A549 (cell line): ENCODE data around the gene WTAP. TPM values are rescaled to one million over a fixed set of nuclear protein-coding genes. Genes with fewer than 3 reads are reported as not detected.
"Not testable (repeated sequence)": the region's sequence is repeated elsewhere in the genome, so short reads cannot be mapped to it uniquely, and the experiment has no call there.

Experiments used
- ATAC-seq, 2 experiments: fragments of 200-7000 bp in 1 of 2; fragments of >200 bp in 1 of 2; cut with Nextera tagmentation in 1 of 2; cut with Tn5 transposase in 1 of 2; 3 replicates each; pipeline versions ENCODE4 v1.8.0 to v1.9.1; 2018 to 2020; ENCODE audit warnings: mild to moderate bottlenecking in 1 of 2, moderate library complexity in 1 of 2
- CTCF ChIA-PET: fragments of 300-600 bp; sonication (Branson Sonifier 250); formaldehyde crosslinking; extraction: SDS; loops from one replicate; lab custom pipeline; 2021; ENCODE audit warnings: antibody characterized with exemption, inconsistent platforms; lab: Yijun Ruan, JAX
- POLR2A ChIA-PET: fragments of 350-600 bp; formaldehyde crosslinking; extraction: SDS; loops from one replicate; lab custom pipeline; 2021; ENCODE audit warnings: antibody characterized with exemption, inconsistent platforms; lab: Yijun Ruan, JAX
- DNase-seq, 2 experiments: peaks; one replicate each; pipeline versions ENCODE4 v3.0.0 to v3.0.0-alpha.2; 2011 to 2016; ENCODE audit warnings: low read depth in 1 of 2, low spot score in 1 of 2
- FAIRE-seq: peaks from 2 replicates; lab custom pipeline; 2011; peaks lifted over from hg19 to GRCh38; lab: Jason Lieb, UNC
- H3K27ac ChIP-seq, 2 experiments: fragments of >200 bp; sonication (Bioruptor Twin); formaldehyde crosslinking; 3 replicates each; pipeline ENCODE4 v1.5.1; 2016 to 2017
- H3K4me1 ChIP-seq: fragments of >200 bp; sonication (Bioruptor Twin); formaldehyde crosslinking; 3 replicates; pipeline ENCODE4 v1.6.1; 2016
- H3K4me2 ChIP-seq: fragments of >200 bp; sonication (Bioruptor Twin); formaldehyde crosslinking; 3 replicates; pipeline ENCODE4 v1.6.1; 2016
- H3K4me3 ChIP-seq: fragments of >200 bp; sonication (Bioruptor Twin); formaldehyde crosslinking; 3 replicates; pipeline ENCODE4 v1.5.1; 2016
- H3K9me3 ChIP-seq: fragments of >200 bp; sonication (Bioruptor Twin); formaldehyde crosslinking; 3 replicates; pipeline ENCODE4 v1.6.1; 2016
- BHLHE40 ChIP-seq: IDR thresholded peaks from 2 replicates; pipeline ENCODE4 v1.6.1; 2012; ENCODE audit warnings: low read depth, low read length, inconsistent platforms
- CBX2 ChIP-seq: fragments of 200-600 bp; sonication (generic); IDR thresholded peaks from 2 replicates; pipeline ENCODE4 v1.6.1; 2016; ENCODE audit warnings: low read depth, mild to moderate bottlenecking, borderline replicate concordance
- CEBPB ChIP-seq, 2 experiments: fragments of >200 bp in 1 of 2; sonication (Bioruptor Twin) in 1 of 2; formaldehyde crosslinking in 1 of 2; IDR thresholded peaks; 2 replicates each; pipeline ENCODE4 v1.6.1; 2012 to 2016
- CHD2 ChIP-seq: fragments of 150-350 bp; IDR thresholded peaks from 2 replicates; pipeline ENCODE4 v1.6.1; 2014; ENCODE audit warnings: low read length; ENCODE audit not compliant: partially characterized antibody
- CTCF ChIP-seq: fragments of >200 bp; sonication (Bioruptor Twin); formaldehyde crosslinking; IDR thresholded peaks from 3 replicates; pipeline ENCODE4 v1.5.1; 2016
- EP300 ChIP-seq, 2 experiments: fragments of >200 bp; sonication (Bioruptor Twin); formaldehyde crosslinking; IDR thresholded peaks; 2 replicates in 1 of 2; 3 replicates in 1 of 2; pipeline ENCODE4 v1.6.1; 2016 to 2017
- ESRRA ChIP-seq: fragments of 150-350 bp; IDR thresholded peaks from 2 replicates; pipeline ENCODE4 v1.6.1; 2014; ENCODE audit warnings: mild to moderate bottlenecking, low read length, borderline replicate concordance
- FOXS1 ChIP-seq: fragments of 250-450 bp; sonication (Bioruptor Pico); IDR thresholded peaks from 2 replicates; pipeline ENCODE4 v1.5.0; 2020; ENCODE audit warnings: mild to moderate bottlenecking, moderate library complexity
- HDAC2 ChIP-seq: fragments of 200-600 bp; sonication (generic); IDR thresholded peaks from 2 replicates; pipeline ENCODE4 v1.6.1; 2016
- HEYL ChIP-seq: fragments of 250-450 bp; sonication (Bioruptor Pico); IDR thresholded peaks from 2 replicates; pipeline ENCODE4 v1.8.0; 2021; ENCODE audit warnings: mild to moderate bottlenecking, moderate library complexity
- HOXB5 ChIP-seq: fragments of 250-450 bp; sonication (Bioruptor Pico); IDR thresholded peaks from 2 replicates; pipeline ENCODE4 v1.5.0; 2020; ENCODE audit warnings: mild to moderate bottlenecking, moderate library complexity
- JUNB ChIP-seq: fragments of >200 bp; sonication (Bioruptor Twin); formaldehyde crosslinking; IDR thresholded peaks from 2 replicates; pipeline ENCODE4 v1.6.1; 2016
- KDM5A ChIP-seq: fragments of 200-600 bp; sonication (generic); IDR thresholded peaks from 2 replicates; pipeline ENCODE4 v1.6.1; 2016; ENCODE audit warnings: antibody characterized with exemption, mild to moderate bottlenecking
- MAFK ChIP-seq: fragments of 450-650 bp; IDR thresholded peaks from 2 replicates; pipeline ENCODE4 v1.6.1; 2014; ENCODE audit not compliant: partially characterized antibody
- MYC ChIP-seq: IDR thresholded peaks from 2 replicates; pipeline ENCODE4 v1.6.1; 2012; ENCODE audit warnings: mild to moderate bottlenecking, inconsistent platforms, low read length, improper control_type of control experiment, borderline replicate concordance
- NFE2L2 ChIP-seq: fragments of 150-350 bp; conservative IDR thresholded peaks from 2 replicates; pipeline ENCODE4 v1.6.1; 2014; ENCODE audit warnings: low read length
- NR3C1 ChIP-seq: fragments of >200 bp; sonication (Bioruptor Twin); formaldehyde crosslinking; IDR thresholded peaks from 3 replicates; pipeline ENCODE4 v1.6.1; 2017
- POLR2A ChIP-seq: IDR thresholded peaks from 2 replicates; pipeline ENCODE4 v1.6.1; 2012; ENCODE audit warnings: mild to moderate bottlenecking, low read length
- RAD21 ChIP-seq, 2 experiments: fragments of >200 bp in 1 of 2; sonication (Bioruptor Twin) in 1 of 2; formaldehyde crosslinking in 1 of 2; IDR thresholded peaks in 1 of 2; conservative IDR thresholded peaks in 1 of 2; 2 replicates in 1 of 2; 3 replicates in 1 of 2; pipeline ENCODE4 v1.6.1; 2012 to 2018; ENCODE audit warnings: inconsistent platforms in 1 of 2
- RARB ChIP-seq: fragments of 250-450 bp; sonication (Bioruptor Pico); IDR thresholded peaks from 2 replicates; pipeline ENCODE4 v1.8.0; 2021; ENCODE audit warnings: mild to moderate bottlenecking, moderate library complexity
- RCOR1 ChIP-seq: fragments of 150-350 bp; IDR thresholded peaks from 2 replicates; pipeline ENCODE4 v1.6.1; 2014; ENCODE audit warnings: antibody characterized with exemption, low read length, low read depth
- RFX5 ChIP-seq: fragments of 450-650 bp; IDR thresholded peaks from 2 replicates; pipeline ENCODE4 v1.7.1; 2014; ENCODE audit warnings: antibody characterized with exemption, mild to moderate bottlenecking, moderate library complexity
- SREBF2 ChIP-seq: fragments of 450-650 bp; IDR thresholded peaks from 2 replicates; pipeline ENCODE4 v1.6.1; 2014; ENCODE audit warnings: mild to moderate bottlenecking, moderate library complexity
- TFCP2L1 ChIP-seq: fragments of 250-450 bp; sonication (Bioruptor Pico); IDR thresholded peaks from 2 replicates; pipeline ENCODE4 v1.5.0; 2021; ENCODE audit warnings: mild to moderate bottlenecking
- TP53 ChIP-seq: fragments of 250-450 bp; sonication (Bioruptor Pico); IDR thresholded peaks from 2 replicates; pipeline ENCODE4 v1.5.0; 2021; ENCODE audit warnings: mild to moderate bottlenecking, moderate library complexity
- ZNF302 ChIP-seq: fragments of 250-450 bp; sonication (Bioruptor Pico); IDR thresholded peaks from 2 replicates; pipeline ENCODE4 v1.9.0; 2021; ENCODE audit warnings: inconsistent platforms, mild to moderate bottlenecking, moderate library complexity
- WGBS: methylation state at CpG from one replicate; pipeline ENCODE4 v1.1.6; 2017; ENCODE audit errors: missing lambda C conversion rate; 5-methylcytosine and 5-hydroxymethylcytosine counted together
- polyA plus RNA-seq, 4 experiments: library from polyadenylated mRNA; depleted of rRNA in 3 of 4; stranded (reverse); fragments of >200 nt; fragmentation: RNase III in 1 of 4; extraction: RNeasy Plus Mini Kit Qiagen cat#74134 plus additional on column Dnase treatment in 1 of 4; gene quantifications; 2 replicates in 3 of 4; 3 replicates in 1 of 4; pipeline ENCODE4 v1.2.3, GENCODE V29; 2011 to 2017
- TF ChIP-seq, protein P1 (sequence below): IDR thresholded peaks from 2 replicates; pipeline ENCODE4 v1.6.1; 2012
- TF ChIP-seq, protein P2 (sequence below): fragments of >200 bp; sonication (Bioruptor Twin); formaldehyde crosslinking; IDR thresholded peaks from 3 replicates; pipeline ENCODE4 v1.6.1; 2016

The WTAP gene
- polyA plus RNA-seq, 2 of the 4 experiments (the other 2 are of a cell fraction): 42.4 to 53.2 TPM

GRCh38 chr6:159739341-159739740 lies 12.0 kb downstream of the WTAP start (continued):
- TF ChIP-seq RARB (CRISPR knock-in tag): no peak
- TF ChIP-seq ZNF302 (CRISPR knock-in tag): no peak
- TF ChIP-seq CBX2: no peak

- WGBS: 82% methylated on average over 1 of the region's 1 CpG
- ChIA-PET POLR2A (no interaction called here), CTCF (no interaction called here)
- no peak for FAIRE-seq
- Histone ChIP-seq H3K4me2 (no peak overlapping the region), H3K9me3 (no peaks in the 10 kb centered on the region), H3K4me3 (no peak overlapping the region), H3K4me1 (peaks cover 9% of the 10 kb centered on the region; the same call in 2 of the 3 replicates), H3K27ac (0 out of 6 replicates have a peak overlapping the region, but pooled peaks of 1 of the 2 experiments have one; percentile 15)
- DNase-seq: no peak
- no peak for ATAC-seq
- no peak for TF ChIP-seq HEYL
- no peak for TF ChIP-seq MYC
- TF ChIP-seq MAFK: peak; percentile 61
- TF ChIP-seq HDAC2: no peak
- TF ChIP-seq NFE2L2: 0 out of 2 replicates have a peak, but pooled peaks have one; percentile 37
These were observed 14.9 kb downstream of the WTAP start for GRCh38 chr6:159742165-159742564.

GRCh38 chr6:159745081-159745480 lies 17.8 kb downstream of the WTAP start:
- H3K27ac ChIP-seq: no peak overlapping the region
- POLR2A ChIA-PET: no interaction called here
- H3K4me2 ChIP-seq: no peak overlapping the region
- ATAC-seq (no peak), DNase-seq (no peak), FAIRE-seq (no peak)
- no peaks in the 10 kb centered on the region for H3K9me3 ChIP-seq
- WGBS: 89% methylated on average over 7 of the region's 7 CpGs
- CTCF ChIA-PET: interaction anchor here (0.5 to 1.9 kb wide), 2 partner anchors 8 to 54 kb away, joined by 3 to 6 read pairs; no protein-coding TSS in a partner anchor
- peaks cover 9% of the 10 kb centered on the region; the same call in 2 of the 3 replicates for H3K4me1 ChIP-seq
- TF ChIP-seq BHLHE40: no peak
- no peak for TF ChIP-seq CEBPB (IDR thresholded peaks at IDR 0.05)
- no peak for TF ChIP-seq HOXB5
- TF ChIP-seq HDAC2: no peak
- no peak overlapping the region for H3K4me3 ChIP-seq

- H3K4me1 ChIP-seq: peaks cover 8% of the 10 kb centered on the region; the same call in 2 of the 3 replicates
- H3K4me3 ChIP-seq: no peak overlapping the region
- ATAC-seq (no peak), FAIRE-seq (no peak), DNase-seq (no peak)
- CTCF ChIA-PET: interaction anchor here (1.3 to 1.9 kb wide), 2 partner anchors 10 to 13 kb away, joined by 3 to 6 read pairs; no protein-coding TSS in a partner anchor
- no peak overlapping the region for H3K27ac ChIP-seq
- TF ChIP-seq HEYL: no peak
- TF ChIP-seq NR3C1: no peak
- TF ChIP-seq CTCF: no peak
- no peak for TF ChIP-seq TP53 (CRISPR knock-in tag)
- no peak for TF ChIP-seq EP300 (IDR thresholded peaks at IDR 0.05)
- TF ChIP-seq KDM5A: no peak
- TF ChIP-seq, protein P1, sequence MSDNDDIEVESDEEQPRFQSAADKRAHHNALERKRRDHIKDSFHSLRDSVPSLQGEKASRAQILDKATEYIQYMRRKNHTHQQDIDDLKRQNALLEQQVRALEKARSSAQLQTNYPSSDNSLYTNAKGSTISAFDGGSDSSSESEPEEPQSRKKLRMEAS: no peak
- TF ChIP-seq RAD21 (conservative IDR thresholded peaks at IDR 0.05 in 1 of 2, IDR thresholded peaks at IDR 0.05 in 1 of 2): no peak
- no peak for TF ChIP-seq RCOR1
- no peak for TF ChIP-seq FOXS1 (CRISPR knock-in tag)
- TF ChIP-seq, protein P2, sequence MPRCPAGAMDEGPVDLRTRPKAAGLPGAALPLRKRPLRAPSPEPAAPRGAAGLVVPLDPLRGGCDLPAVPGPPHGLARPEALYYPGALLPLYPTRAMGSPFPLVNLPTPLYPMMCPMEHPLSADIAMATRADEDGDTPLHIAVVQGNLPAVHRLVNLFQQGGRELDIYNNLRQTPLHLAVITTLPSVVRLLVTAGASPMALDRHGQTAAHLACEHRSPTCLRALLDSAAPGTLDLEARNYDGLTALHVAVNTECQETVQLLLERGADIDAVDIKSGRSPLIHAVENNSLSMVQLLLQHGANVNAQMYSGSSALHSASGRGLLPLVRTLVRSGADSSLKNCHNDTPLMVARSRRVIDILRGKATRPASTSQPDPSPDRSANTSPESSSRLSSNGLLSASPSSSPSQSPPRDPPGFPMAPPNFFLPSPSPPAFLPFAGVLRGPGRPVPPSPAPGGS: no peak
- no peak for TF ChIP-seq TFCP2L1 (CRISPR knock-in tag)
- TF ChIP-seq MYC: no peak
- no peak for TF ChIP-seq BHLHE40
- TF ChIP-seq CHD2: no peak
- no peak for TF ChIP-seq ESRRA
- TF ChIP-seq POLR2A: no peak
- TF ChIP-seq RFX5: no peak
- no peak for TF ChIP-seq JUNB
- TF ChIP-seq SREBF2: no peak
- no peaks in the 10 kb centered on the region for H3K9me3 ChIP-seq
- POLR2A ChIA-PET: interaction anchor here (1.4 kb wide), 1 partner anchor 21 kb away, joined by 4 read pairs; no protein-coding TSS in a partner anchor
- WGBS: 92% methylated on average over 1 of the region's 1 CpG
- H3K4me2 ChIP-seq: no peak overlapping the region
These were observed 19.5 kb downstream of the WTAP start for GRCh38 chr6:159746759-159747158.

GRCh38 chr6:159748127-159748526 lies 20.8 kb downstream of the WTAP start:
- not testable (repeated sequence) for DNase-seq, H3K4me3 ChIP-seq, H3K9me3 ChIP-seq, H3K27ac ChIP-seq, H3K4me1 ChIP-seq, H3K4me2 ChIP-seq, ATAC-seq
- FAIRE-seq: peak; percentile 43
- ChIA-PET CTCF (interaction anchor here (1.3 kb wide), 1 partner anchor 12 kb away, joined by 3 read pairs; no protein-coding TSS in a partner anchor), POLR2A (interaction anchor here (1.0 to 1.4 kb wide), 3 partner anchors 10 to 22 kb away, joined by 3 to 4 read pairs (median 3); partner anchors contain the start of gene ACAT2)
- WGBS: 83% methylated on average over 7 of the region's 7 CpGs
